ENCODE data around the gene GUCY1A1. TPM values are rescaled to one million over a fixed set of nuclear protein-coding genes. Genes with fewer than 3 reads are reported as not detected.

The GUCY1A1 gene
- total RNA-seq, 1 donor from 2014 or later, result 19.8 TPM

DNA sequence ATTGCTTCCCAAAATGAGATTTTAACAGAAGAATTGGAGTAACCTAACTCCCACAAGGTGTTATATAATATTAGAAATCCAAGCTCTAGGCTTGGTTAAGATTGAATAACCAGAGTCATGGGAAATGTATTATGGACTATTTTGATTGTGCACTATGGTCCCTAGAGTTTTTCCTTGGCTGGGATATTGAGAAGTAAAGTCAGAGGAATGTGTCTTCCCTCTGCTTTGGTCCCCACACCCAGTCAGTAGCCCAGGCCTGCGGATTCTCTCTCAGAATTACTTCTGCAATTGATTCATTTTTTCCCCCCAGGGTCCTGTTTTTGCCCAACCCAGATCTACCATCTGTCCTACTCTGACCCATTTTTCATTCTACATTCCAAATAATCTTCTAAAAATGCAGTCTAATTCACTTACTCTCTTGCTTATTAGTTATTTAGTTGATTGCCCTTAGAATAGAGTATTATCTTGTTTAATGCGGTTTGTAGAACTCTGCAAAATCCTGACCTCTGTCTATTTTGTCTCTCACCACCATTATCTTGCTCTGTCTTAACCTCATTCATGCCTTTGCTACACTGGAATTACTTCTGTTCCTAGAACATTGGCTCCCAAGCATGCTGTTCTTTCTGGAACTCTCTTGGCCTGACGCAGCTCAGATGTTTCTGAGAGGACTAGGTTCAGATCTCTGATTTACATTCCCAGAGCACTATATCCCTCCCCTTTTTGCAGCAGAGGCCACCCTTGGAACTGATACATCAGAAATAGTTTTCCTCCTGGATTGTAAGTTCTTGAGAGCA is 23.6 kb downstream of the GUCY1A1 start:
- Histone ChIP-seq H3K36me3 (ENCODE audit: control insufficient read depth in 3 of 3, insufficient read depth in 3 of 3, low read length in 3 of 3) (no peaks in the 10 kb centered on the region), H3K9me3 (ENCODE audit: control insufficient read depth in 3 of 3, low read length in 3 of 3) (no peaks in the 10 kb centered on the region), H3K4me1 (ENCODE audit: control insufficient read depth in 3 of 3, insufficient read depth in 3 of 3, low read length in 3 of 3) (no peaks in the 10 kb centered on the region), H3K27me3 (ENCODE audit: control insufficient read depth in 3 of 3, insufficient read depth in 3 of 3, low read length in 3 of 3) (no peaks in the 10 kb centered on the region), H3K9ac (ENCODE audit: low read depth in 1 of 3, low read length in 3 of 3) (no peak overlapping the region), H3K4me3 (ENCODE audit: low read length in 3 of 3) (no peak overlapping the region), H3K27ac (ENCODE audit: low read depth, low read length) (no peak overlapping the region)

GRCh38 chr4:155692361-155692760 is 25.7 kb downstream of the GUCY1A1 start:
- H3K9ac ChIP-seq (ENCODE audit: low read depth in 1 of 3, low read length in 3 of 3), result no peak overlapping the region
- H3K4me1 ChIP-seq (ENCODE audit: control insufficient read depth in 3 of 3, insufficient read depth in 3 of 3, low read length in 3 of 3), result no peaks in the 10 kb centered on the region
- no peak overlapping the region for H3K27ac ChIP-seq (ENCODE audit: low read depth, low read length)

DNA sequence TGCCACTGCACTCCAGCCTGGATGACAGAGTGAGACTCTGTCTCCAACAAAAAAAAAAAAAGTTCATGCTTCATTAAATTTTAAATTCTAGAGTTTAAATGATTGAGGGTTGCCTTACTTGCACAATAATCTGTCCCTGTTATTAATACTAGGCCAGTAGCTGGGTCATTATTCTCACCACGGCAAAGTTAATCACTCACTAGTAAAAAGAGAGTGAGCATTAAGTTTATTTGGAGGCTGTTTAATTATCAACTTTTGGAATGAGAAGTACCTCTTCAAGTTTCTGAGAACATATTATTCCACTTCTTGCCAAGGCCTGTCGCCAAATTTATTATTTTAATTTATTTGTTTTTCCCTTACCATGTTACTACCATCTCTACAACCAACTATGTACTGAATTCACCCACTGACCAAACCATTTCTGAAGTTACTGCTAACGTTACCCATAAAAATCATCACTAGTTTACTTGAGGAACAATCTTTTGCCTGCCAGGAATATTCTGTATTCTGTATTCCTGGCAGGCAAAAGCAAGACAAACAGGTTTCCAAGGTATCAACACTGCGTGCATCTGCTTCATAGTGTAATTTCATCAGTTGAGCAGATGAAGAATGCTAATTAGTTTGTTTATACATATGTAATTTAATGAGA is 26.5 kb downstream of the GUCY1A1 start:
- H3K4me3 ChIP-seq (ENCODE audit: low read length in 3 of 3), result no peak overlapping the region
- H3K27ac ChIP-seq (ENCODE audit: low read depth, low read length), result no peak overlapping the region
- no peaks in the 10 kb centered on the region for H3K9me3 ChIP-seq (ENCODE audit: control insufficient read depth in 3 of 3, low read length in 3 of 3)
- H3K36me3 ChIP-seq (ENCODE audit: control insufficient read depth in 3 of 3, insufficient read depth in 3 of 3, low read length in 3 of 3), result no peaks in the 10 kb centered on the region
- no peak overlapping the region for H3K9ac ChIP-seq (ENCODE audit: low read depth in 1 of 3, low read length in 3 of 3)
- no peaks in the 10 kb centered on the region for H3K27me3 ChIP-seq (ENCODE audit: control insufficient read depth in 3 of 3, insufficient read depth in 3 of 3, low read length in 3 of 3)
- no peaks in the 10 kb centered on the region for H3K4me1 ChIP-seq (ENCODE audit: control insufficient read depth in 3 of 3, insufficient read depth in 3 of 3, low read length in 3 of 3)

More at GRCh38 chr4:155692361-155692760, 25.7 kb downstream of the GUCY1A1 start:
- Histone ChIP-seq H3K27me3 (ENCODE audit: control insufficient read depth in 3 of 3, insufficient read depth in 3 of 3, low read length in 3 of 3) (no peaks in the 10 kb centered on the region), H3K36me3 (ENCODE audit: control insufficient read depth in 3 of 3, insufficient read depth in 3 of 3, low read length in 3 of 3) (no peaks in the 10 kb centered on the region), H3K9me3 (ENCODE audit: control insufficient read depth in 3 of 3, low read length in 3 of 3) (no peaks in the 10 kb centered on the region), H3K4me3 (ENCODE audit: low read length in 3 of 3) (no peak overlapping the region)

GRCh38 chr4:155694100-155694785 is 27.6 kb downstream of the GUCY1A1 start:
- H3K9ac ChIP-seq (ENCODE audit: low read depth in 1 of 3, low read length in 3 of 3), result no peak overlapping the region
- H3K4me3 ChIP-seq (ENCODE audit: low read length in 3 of 3), result no peak overlapping the region
- H3K9me3 ChIP-seq (ENCODE audit: control insufficient read depth in 3 of 3, low read length in 3 of 3), result no peaks in the 10 kb centered on the region
- H3K36me3 ChIP-seq (ENCODE audit: control insufficient read depth in 3 of 3, insufficient read depth in 3 of 3, low read length in 3 of 3), result no peaks in the 10 kb centered on the region
- no peak overlapping the region for H3K27ac ChIP-seq (ENCODE audit: low read depth, low read length)
- no peaks in the 10 kb centered on the region for H3K27me3 ChIP-seq (ENCODE audit: control insufficient read depth in 3 of 3, insufficient read depth in 3 of 3, low read length in 3 of 3)
- no peaks in the 10 kb centered on the region for H3K4me1 ChIP-seq (ENCODE audit: control insufficient read depth in 3 of 3, insufficient read depth in 3 of 3, low read length in 3 of 3)

DNA sequence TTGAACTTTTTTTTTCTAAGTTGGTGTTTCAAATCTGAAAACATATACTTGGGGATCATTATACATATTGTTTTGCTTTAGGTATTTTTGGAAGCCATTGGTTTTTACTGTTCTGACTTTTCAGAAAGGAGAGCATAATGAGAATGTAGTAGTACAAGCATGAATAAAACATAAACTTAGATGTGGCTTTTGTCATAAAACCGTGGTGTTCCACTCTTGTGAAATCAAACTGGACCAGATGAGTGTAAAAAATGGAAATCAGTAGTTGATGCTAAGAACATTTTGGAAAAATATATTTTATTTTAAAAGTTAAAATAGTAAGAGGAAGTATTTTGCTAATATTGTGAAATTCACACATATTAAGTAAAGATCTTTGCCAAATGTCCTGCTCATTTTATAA is 29.6 kb downstream of the GUCY1A1 start:
- no peaks in the 10 kb centered on the region for H3K4me1 ChIP-seq (ENCODE audit: control insufficient read depth in 3 of 3, insufficient read depth in 3 of 3, low read length in 3 of 3)
- no peak overlapping the region for H3K9ac ChIP-seq (ENCODE audit: low read depth in 1 of 3, low read length in 3 of 3)
- no peak overlapping the region for H3K4me3 ChIP-seq (ENCODE audit: low read length in 3 of 3)
- no peak overlapping the region for H3K27ac ChIP-seq (ENCODE audit: low read depth, low read length)
- no peaks in the 10 kb centered on the region for H3K9me3 ChIP-seq (ENCODE audit: control insufficient read depth in 3 of 3, low read length in 3 of 3)
- no peaks in the 10 kb centered on the region for H3K27me3 ChIP-seq (ENCODE audit: control insufficient read depth in 3 of 3, insufficient read depth in 3 of 3, low read length in 3 of 3)
- H3K36me3 ChIP-seq (ENCODE audit: control insufficient read depth in 3 of 3, insufficient read depth in 3 of 3, low read length in 3 of 3), result no peaks in the 10 kb centered on the region

GRCh38 chr4:155696726-155697125 is 30.1 kb downstream of the GUCY1A1 start:
- H3K9ac ChIP-seq (ENCODE audit: low read depth in 1 of 3, low read length in 3 of 3), result no peak overlapping the region
- H3K27me3 ChIP-seq (ENCODE audit: control insufficient read depth in 3 of 3, insufficient read depth in 3 of 3, low read length in 3 of 3), result no peaks in the 10 kb centered on the region
- H3K4me3 ChIP-seq (ENCODE audit: low read length in 3 of 3), result no peak overlapping the region
- no peaks in the 10 kb centered on the region for H3K9me3 ChIP-seq (ENCODE audit: control insufficient read depth in 3 of 3, low read length in 3 of 3)
- no peak overlapping the region for H3K27ac ChIP-seq (ENCODE audit: low read depth, low read length)
- no peaks in the 10 kb centered on the region for H3K4me1 ChIP-seq (ENCODE audit: control insufficient read depth in 3 of 3, insufficient read depth in 3 of 3, low read length in 3 of 3)
- H3K36me3 ChIP-seq (ENCODE audit: control insufficient read depth in 3 of 3, insufficient read depth in 3 of 3, low read length in 3 of 3), result no peaks in the 10 kb centered on the region

DNA sequence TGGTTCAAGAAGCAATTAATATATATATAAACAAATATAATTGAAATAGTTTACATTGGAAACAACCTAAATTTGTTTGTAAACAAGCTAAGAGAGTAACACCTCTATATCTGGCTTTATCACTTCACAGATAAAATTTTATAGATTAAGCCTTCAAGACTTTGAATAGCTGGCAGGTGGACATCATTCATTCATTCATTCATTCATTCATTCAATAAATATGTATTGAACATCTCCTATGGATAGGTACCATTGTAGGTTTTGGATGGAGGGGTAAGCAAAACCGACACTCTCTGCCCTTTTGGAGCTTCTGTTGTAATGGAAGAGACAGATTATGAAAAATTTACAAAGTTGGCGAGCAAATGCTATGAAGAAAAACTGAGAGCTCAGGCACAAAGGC is 35.2 kb downstream of the GUCY1A1 start:
- Histone ChIP-seq H3K4me3 (ENCODE audit: low read length in 3 of 3) (no peak overlapping the region), H3K27me3 (ENCODE audit: control insufficient read depth in 3 of 3, insufficient read depth in 3 of 3, low read length in 3 of 3) (no peaks in the 10 kb centered on the region), H3K36me3 (ENCODE audit: control insufficient read depth in 3 of 3, insufficient read depth in 3 of 3, low read length in 3 of 3) (no peaks in the 10 kb centered on the region), H3K9ac (ENCODE audit: low read depth in 1 of 3, low read length in 3 of 3) (no peak overlapping the region), H3K9me3 (ENCODE audit: control insufficient read depth in 3 of 3, low read length in 3 of 3) (no peaks in the 10 kb centered on the region), H3K4me1 (ENCODE audit: control insufficient read depth in 3 of 3, insufficient read depth in 3 of 3, low read length in 3 of 3) (peaks cover 0 to 3% (median 0%) of the 10 kb centered on the region in 3 donors), H3K27ac (ENCODE audit: low read depth, low read length) (no peak overlapping the region)

DNA sequence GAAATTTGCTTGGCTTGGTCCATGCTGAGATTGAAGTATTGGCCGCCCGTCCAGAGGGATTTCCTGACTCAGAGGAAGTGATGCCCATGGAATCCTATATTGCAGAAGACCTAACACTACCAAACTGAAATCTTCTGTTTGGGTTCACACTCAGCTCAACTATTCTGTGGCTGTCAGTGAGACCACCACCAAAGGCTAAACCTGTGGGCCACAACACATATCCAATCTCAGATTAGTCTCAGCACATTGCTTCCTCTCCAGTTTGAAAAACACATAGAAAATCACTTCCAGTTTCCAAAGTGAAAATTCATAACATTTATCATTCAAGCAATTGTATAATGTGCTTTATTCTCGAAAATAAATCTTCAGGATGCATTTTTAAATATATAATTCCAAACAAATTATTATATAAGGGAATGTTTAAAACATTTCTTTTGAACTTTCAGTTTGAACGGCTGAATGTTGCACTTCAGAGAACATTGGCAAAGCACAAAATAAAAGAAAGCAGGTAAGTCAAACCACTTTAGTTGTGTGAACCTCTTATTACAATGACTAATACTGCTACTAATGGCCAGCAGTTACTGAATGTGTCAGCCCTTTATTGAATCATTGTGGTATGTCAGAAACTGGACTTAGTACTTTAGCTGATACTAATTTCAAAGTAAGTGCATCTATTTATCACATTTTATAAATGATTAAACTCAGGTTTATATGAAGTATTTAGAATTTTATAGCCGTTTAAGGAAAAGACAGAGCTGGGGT is 37.0 kb downstream of the GUCY1A1 start:
- Histone ChIP-seq H3K9ac (ENCODE audit: low read depth in 1 of 3, low read length in 3 of 3) (no peak overlapping the region), H3K27ac (ENCODE audit: low read depth, low read length) (no peak overlapping the region), H3K27me3 (ENCODE audit: control insufficient read depth in 3 of 3, insufficient read depth in 3 of 3, low read length in 3 of 3) (no peaks in the 10 kb centered on the region), H3K4me3 (ENCODE audit: low read length in 3 of 3) (no peak overlapping the region), H3K36me3 (ENCODE audit: control insufficient read depth in 3 of 3, insufficient read depth in 3 of 3, low read length in 3 of 3) (no peaks in the 10 kb centered on the region), H3K9me3 (ENCODE audit: control insufficient read depth in 3 of 3, low read length in 3 of 3) (no peaks in the 10 kb centered on the region), H3K4me1 (ENCODE audit: control insufficient read depth in 3 of 3, insufficient read depth in 3 of 3, low read length in 3 of 3) (peaks cover 0 to 3% (median 0%) of the 10 kb centered on the region in 3 donors)

DNA sequence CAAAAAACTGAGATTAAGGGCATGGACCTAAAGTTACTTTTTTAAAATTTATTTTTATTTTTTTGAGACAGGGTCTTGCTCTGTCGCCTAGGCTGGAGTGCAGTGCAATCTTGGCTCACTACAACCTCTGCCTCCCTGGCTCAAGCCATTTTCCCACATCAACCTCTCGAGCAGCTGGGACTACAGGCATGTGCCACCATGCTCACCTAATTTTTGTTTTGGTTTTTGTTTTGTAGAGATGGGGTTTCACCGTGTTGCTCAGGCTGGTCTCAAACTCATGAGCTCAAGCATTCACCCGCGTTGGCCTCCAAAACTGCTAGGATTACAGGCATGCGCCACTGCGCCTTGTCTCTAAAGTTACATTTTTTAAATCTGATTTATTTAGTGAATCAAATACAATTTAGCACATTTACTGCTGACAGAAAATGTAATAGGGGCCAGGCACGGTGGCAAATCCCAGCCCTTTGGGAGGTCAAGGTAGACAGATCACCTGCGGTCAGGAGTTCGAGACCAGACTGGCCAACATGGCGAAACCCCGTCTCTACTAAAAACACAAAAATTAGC is 38.3 kb downstream of the GUCY1A1 start:
- Histone ChIP-seq H3K9me3 (ENCODE audit: control insufficient read depth in 3 of 3, low read length in 3 of 3) (no peaks in the 10 kb centered on the region), H3K9ac (ENCODE audit: low read depth in 1 of 3, low read length in 3 of 3) (no peak overlapping the region), H3K27ac (ENCODE audit: low read depth, low read length) (no peak overlapping the region), H3K27me3 (ENCODE audit: control insufficient read depth in 3 of 3, insufficient read depth in 3 of 3, low read length in 3 of 3) (no peaks in the 10 kb centered on the region), H3K36me3 (ENCODE audit: control insufficient read depth in 3 of 3, insufficient read depth in 3 of 3, low read length in 3 of 3) (no peaks in the 10 kb centered on the region), H3K4me1 (ENCODE audit: control insufficient read depth in 3 of 3, insufficient read depth in 3 of 3, low read length in 3 of 3) (peaks cover 0 to 3% (median 0%) of the 10 kb centered on the region in 3 donors), H3K4me3 (ENCODE audit: low read length in 3 of 3) (no peak overlapping the region)
